ENCODE measurements around the gene FAM81A. TPM values are rescaled to one million over a fixed set of nuclear protein-coding genes. Genes with fewer than 3 reads are reported as not detected.
A peak's percentile ranks its signal among the peaks of the same experiment; 100 is the strongest.

The FAM81A gene
- total RNA-seq, 2 donors from 2014 or later, result 0.21 TPM; not detected in 1

DNA sequence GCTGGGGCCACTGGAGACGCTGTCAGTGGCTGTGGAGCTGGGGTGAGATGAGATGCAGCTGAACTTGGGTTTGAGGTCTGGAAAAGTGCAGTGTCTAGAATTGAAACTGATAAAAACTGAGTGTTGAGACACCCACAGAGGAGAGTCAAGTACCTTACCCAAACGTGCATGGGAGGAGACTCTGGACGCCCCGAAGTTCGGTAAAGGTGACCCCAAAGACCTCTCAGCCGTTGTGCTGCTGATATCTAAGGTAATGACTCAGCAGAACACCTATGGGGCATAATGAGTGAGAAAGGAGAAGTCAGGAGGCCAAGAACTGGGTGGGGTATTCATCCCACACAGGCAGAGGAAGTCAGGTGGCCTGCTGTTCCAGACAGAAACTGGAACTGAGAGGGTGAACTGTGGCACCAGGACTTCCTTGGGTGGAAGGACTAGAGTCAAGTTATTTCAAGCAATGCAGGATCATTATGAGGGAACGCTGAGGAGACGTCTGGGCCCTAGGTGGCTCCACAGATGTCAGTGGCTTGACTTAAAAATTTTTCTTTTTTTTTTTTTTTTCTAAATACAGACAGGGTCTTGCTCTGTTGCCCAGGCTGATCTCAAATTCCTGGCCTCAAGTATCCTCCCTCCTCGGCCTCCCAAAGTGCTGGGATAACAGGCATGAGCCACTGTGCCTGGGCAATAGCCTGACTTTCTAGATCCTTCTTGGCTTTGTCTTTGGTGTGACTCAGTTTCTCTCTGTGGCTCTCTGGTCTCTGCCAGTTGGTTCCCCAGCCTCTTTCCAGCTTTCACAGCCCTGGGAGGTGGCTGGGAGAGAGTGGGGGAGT is 105.9 kb downstream of the FAM81A start:
- no peaks in the 10 kb centered on the region for H3K9me3 Mint-ChIP-seq
- H3K4me3 Mint-ChIP-seq, result peak overlapping the region; percentile 13 to 50
- H3K36me3 Mint-ChIP-seq (ENCODE audit: insufficient read depth in 2 of 2), result no peaks in the 10 kb centered on the region
- DNase-seq (no peak), ATAC-seq (replicated peaks in 1 of 2) (peak; percentile 28 to 37)
- peaks cover 12% of the 10 kb centered on the region for H3K27me3 Mint-ChIP-seq (ENCODE audit: low read depth)
- H3K4me1 Mint-ChIP-seq (ENCODE audit: low read depth), result peaks cover 16% of the 10 kb centered on the region
- H3K27ac Mint-ChIP-seq, result no peak overlapping the region

DNA sequence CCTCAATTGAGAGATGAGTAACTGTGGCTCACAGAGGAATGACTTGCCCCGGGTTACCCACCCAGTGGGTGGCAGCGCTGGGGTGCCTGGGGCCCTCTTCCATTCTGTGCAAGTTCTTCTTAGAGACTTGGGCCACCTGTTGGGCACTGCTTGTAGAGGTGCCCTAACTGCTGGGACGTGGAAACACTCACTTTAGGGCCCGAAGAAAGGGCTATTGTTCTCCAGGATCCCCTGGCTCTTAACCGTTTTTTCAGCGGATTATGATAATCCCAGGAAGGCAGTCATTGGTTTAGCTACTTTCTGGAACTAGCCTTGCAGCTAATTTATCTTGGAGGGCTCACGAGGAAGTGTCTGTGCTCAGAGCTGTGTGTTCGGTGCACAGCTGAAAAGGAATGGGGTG is 107.6 kb downstream of the FAM81A start:
- Mint-ChIP-seq H3K4me3 (no peak overlapping the region), H3K36me3 (ENCODE audit: insufficient read depth in 2 of 2) (no peaks in the 10 kb centered on the region), H3K4me1 (ENCODE audit: low read depth) (peaks cover 16% of the 10 kb centered on the region), H3K27ac (no peak overlapping the region), H3K9me3 (no peaks in the 10 kb centered on the region), H3K27me3 (ENCODE audit: low read depth) (peaks cover 12% of the 10 kb centered on the region)
- DNase-seq, result no peak
- ATAC-seq (replicated peaks in 1 of 2), result no peak

DNA sequence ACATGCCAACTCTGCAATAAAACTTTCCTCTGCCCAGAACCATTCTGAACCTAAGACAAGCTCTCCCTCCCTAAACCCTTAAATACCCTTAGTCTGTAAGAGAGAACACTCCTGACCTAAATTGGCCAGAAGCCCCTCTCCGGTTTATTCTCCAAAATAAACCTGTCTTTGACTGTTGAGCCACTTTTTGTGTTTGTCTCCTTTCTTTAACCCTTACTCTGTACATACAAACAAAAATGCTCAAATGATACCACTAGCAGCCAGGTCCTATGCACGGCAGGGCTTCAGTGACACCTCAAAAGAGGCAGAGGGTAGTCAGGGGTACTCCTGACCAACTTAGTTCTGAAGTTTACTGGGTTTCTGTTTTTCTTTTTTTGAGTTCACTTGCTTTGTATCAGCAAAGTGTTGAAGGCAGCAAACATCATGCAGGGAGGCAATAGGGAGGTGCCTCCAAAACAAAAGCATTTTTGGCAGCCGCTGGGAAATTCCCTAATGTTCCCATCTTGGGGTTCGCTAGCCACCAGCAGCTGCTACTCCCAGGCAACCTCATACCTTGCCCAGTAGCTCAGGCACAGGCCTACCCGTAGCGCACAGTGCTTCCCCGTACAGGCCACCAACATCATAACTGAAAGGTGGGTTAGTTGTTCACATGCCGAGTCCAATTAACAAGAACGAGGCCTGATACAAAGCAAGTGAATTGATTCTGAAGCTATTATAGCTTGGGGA is 110.7 kb downstream of the FAM81A start:
- Mint-ChIP-seq H3K9me3 (no peaks in the 10 kb centered on the region), H3K4me1 (ENCODE audit: low read depth) (peaks cover 8% of the 10 kb centered on the region)
- ATAC-seq (replicated peaks in 1 of 2), result no peak

DNA sequence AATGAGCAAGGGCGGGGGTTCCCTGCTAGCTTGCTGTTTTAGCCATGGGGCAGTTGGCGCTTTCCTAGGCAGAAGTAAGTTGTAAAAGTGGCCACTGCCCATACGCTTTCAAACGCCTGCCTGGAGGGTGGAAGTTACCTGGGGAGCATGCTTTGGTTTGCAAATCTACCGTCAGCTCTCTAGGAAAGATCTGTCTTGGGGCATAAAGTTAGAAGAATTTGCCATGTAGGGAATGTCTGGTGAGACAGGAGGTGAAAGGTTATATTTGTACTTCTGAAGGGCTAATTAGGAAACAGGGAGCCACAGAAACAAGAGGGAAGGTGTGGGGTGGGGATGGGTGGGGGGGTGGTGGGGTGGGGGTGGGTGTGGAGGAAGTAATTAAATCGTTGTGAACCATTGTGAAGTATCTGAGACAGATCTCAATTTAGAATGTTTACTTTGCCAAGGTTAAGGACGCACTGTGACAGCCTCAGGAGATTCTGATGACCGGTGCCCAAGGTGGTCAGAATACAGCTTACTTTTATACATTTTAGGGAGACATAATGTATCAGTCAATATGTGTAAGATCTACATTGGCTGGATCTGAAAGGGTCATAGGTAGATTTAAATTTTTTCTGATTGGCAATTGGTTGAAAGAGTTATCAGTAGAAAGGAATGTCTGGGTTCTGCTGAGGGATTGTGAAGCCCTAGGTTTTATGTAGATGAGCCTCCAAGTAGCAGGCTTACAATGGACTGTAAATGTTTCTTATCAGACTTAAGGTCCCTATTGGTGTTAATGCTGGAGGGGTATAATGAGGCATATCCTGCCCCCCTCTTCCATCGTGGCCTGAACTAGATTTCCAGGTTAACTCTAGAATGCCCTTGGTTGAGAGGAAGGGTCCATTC is 111.6 kb downstream of the FAM81A start:
- Mint-ChIP-seq H3K4me1 (ENCODE audit: low read depth) (no peaks in the 10 kb centered on the region), H3K27me3 (ENCODE audit: low read depth) (peaks cover 5% of the 10 kb centered on the region), H3K4me3 (no peak overlapping the region), H3K27ac (no peak overlapping the region), H3K36me3 (ENCODE audit: insufficient read depth in 2 of 2) (no peaks in the 10 kb centered on the region), H3K9me3 (no peaks in the 10 kb centered on the region)
- ATAC-seq (replicated peaks in 1 of 2) (no peak), DNase-seq (no peak)

More for the DNA sequence above, 110.7 kb downstream of the FAM81A start:
- Mint-ChIP-seq H3K4me3 (no peak overlapping the region), H3K36me3 (ENCODE audit: insufficient read depth in 2 of 2) (no peaks in the 10 kb centered on the region), H3K27ac (no peak overlapping the region), H3K27me3 (ENCODE audit: low read depth) (peaks cover 5% of the 10 kb centered on the region)
- no peak for DNase-seq

DNA sequence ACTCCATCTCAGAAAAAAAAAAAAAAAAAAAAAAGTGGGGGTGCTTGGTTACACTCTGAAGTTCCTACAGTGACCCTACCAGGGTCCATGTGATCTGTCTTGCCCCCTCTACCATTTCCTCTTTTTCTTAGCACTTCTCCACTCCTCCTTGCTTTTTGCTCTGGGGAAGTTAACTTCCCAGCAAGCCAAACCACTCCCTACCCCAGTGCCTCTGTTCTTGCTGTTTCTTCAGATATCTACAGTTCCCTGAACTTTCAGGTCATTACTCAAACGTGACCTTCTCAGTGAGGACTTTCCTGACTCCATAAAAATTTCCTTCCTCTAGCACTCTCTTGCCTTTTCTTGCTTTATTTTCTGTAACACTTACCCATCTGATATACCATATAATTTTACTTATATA is 112.5 kb downstream of the FAM81A start:
- Mint-ChIP-seq H3K27me3 (ENCODE audit: low read depth) (peaks cover 5% of the 10 kb centered on the region), H3K4me3 (no peak overlapping the region), H3K9me3 (no peaks in the 10 kb centered on the region), H3K27ac (no peak overlapping the region), H3K36me3 (ENCODE audit: insufficient read depth in 2 of 2) (no peaks in the 10 kb centered on the region), H3K4me1 (ENCODE audit: low read depth) (no peaks in the 10 kb centered on the region)
- no peak for ATAC-seq (replicated peaks in 1 of 2)
- no peak for DNase-seq

DNA sequence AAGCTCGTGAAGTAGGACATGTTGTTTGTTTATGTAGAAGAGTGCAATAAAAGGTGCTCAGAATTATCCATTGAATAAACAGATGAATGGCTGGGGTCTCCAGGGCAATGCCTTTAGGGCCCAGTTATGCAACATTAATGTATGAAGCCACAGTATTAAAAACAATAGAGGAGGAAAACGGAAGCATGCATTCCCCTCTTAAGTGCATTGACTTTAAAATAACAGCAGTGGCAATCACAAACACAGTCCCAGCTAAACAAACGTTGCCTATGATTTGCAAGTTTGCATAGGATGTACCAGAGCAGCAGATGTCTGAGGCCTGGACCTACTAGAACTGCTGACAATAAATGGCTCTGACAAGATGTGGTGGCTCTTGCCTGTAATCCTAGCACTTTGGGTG is 113.0 kb downstream of the FAM81A start:
- DNase-seq (no peak), ATAC-seq (replicated peaks in 1 of 2) (no peak)
- H3K27me3 Mint-ChIP-seq (ENCODE audit: low read depth), result peaks cover 4% of the 10 kb centered on the region
- no peaks in the 10 kb centered on the region for H3K4me1 Mint-ChIP-seq (ENCODE audit: low read depth)
- no peak overlapping the region for H3K27ac Mint-ChIP-seq
- no peaks in the 10 kb centered on the region for H3K36me3 Mint-ChIP-seq (ENCODE audit: insufficient read depth in 2 of 2)
- no peak overlapping the region for H3K4me3 Mint-ChIP-seq
- no peaks in the 10 kb centered on the region for H3K9me3 Mint-ChIP-seq

DNA sequence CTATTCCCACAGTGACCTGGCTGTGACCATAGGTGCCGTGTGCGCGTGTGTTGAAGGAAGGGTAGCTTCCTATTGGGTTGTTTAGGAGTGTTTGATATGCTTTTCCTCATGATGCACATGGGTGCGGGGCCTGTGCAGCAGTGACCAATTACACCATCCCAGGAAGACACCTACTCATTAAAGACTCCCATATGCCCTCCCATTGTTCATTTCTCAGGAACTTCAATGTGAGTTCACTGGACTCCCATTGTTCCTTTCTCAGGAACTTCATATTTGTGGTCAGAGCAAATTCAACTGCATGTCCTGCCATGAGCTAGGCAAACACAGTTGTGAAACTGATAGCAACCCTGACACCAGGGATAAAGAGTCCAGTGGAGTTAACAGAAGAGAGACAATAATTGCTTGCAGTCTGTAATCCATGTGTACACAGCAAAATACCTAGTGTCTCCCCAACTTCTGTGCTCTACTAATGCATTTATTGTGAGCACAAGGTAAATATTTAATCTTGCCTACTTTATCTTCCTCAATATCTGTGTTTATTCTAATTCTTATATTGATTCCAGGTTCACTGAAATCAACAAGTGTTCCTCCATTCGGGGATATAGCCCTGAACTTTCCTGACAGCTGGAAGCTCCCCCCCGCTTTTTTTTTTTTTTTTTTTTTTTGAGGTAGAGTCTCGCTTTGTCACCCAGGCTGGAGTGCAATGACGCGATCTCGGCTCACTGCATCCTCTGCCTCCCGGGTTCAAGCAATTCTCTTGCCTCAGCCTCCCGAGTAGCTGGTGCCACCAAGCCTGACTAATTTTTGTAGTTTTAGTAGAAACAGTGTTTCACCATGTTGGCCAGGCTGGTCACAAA is 116.1 kb downstream of the FAM81A start:
- Mint-ChIP-seq H3K27me3 (ENCODE audit: low read depth) (no peaks in the 10 kb centered on the region), H3K27ac (no peak overlapping the region), H3K4me3 (no peak overlapping the region), H3K36me3 (ENCODE audit: insufficient read depth in 2 of 2) (no peaks in the 10 kb centered on the region), H3K4me1 (ENCODE audit: low read depth) (no peaks in the 10 kb centered on the region), H3K9me3 (no peaks in the 10 kb centered on the region)
- DNase-seq (no peak), ATAC-seq (replicated peaks in 1 of 2) (no peak)

DNA sequence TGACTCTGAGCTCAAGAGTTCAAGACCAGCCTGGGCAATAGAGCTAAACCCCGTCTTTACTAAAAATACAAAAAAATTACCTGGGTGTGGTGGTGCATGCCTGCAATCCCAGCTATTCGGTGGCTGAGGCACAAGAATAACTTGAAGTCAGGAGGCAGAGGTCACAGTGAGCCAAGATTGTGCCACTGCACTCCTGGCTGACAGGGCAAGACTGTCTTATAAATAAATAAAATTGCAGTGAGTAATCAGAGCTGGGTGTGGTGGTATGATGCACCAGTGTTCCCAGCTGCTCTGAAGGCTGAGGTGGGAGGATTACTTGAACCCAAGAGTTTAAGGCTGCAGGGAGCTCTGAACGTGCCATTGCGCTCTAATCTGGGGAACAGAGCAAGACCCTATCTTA is 117.7 kb downstream of the FAM81A start:
- Mint-ChIP-seq H3K9me3 (no peaks in the 10 kb centered on the region), H3K4me1 (ENCODE audit: low read depth) (no peaks in the 10 kb centered on the region)
- no peak for ATAC-seq (replicated peaks in 1 of 2)

DNA sequence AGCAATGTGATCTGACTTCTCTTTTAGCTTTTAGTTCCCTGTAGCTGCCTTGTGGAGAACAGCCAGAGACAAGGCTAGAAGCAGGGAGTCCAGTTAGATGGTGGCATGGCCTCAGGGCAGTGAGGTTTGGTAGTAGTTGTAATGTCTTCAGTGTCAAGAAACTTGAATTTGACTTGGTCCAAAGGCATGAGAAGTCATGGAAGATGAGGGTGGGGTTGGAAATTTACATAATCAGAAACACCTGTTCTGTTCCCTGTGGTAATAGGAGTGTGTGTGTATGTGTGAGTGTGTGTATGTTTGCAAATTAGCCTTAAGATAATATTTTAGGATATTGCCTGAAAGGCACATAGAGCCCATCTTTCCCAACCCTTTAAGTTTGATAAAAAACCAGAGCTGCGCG is 118.4 kb downstream of the FAM81A start:
- Mint-ChIP-seq H3K27me3 (ENCODE audit: low read depth) (no peaks in the 10 kb centered on the region), H3K4me1 (ENCODE audit: low read depth) (no peaks in the 10 kb centered on the region), H3K27ac (no peak overlapping the region), H3K9me3 (no peaks in the 10 kb centered on the region), H3K36me3 (ENCODE audit: insufficient read depth in 2 of 2) (no peaks in the 10 kb centered on the region), H3K4me3 (no peak overlapping the region)
- no peak for DNase-seq
- ATAC-seq (replicated peaks in 1 of 2), result no peak

More for the DNA sequence above, 117.7 kb downstream of the FAM81A start:
- Mint-ChIP-seq H3K27ac (no peak overlapping the region), H3K36me3 (ENCODE audit: insufficient read depth in 2 of 2) (no peaks in the 10 kb centered on the region), H3K27me3 (ENCODE audit: low read depth) (no peaks in the 10 kb centered on the region), H3K4me3 (no peak overlapping the region)
- no peak for DNase-seq

DNA sequence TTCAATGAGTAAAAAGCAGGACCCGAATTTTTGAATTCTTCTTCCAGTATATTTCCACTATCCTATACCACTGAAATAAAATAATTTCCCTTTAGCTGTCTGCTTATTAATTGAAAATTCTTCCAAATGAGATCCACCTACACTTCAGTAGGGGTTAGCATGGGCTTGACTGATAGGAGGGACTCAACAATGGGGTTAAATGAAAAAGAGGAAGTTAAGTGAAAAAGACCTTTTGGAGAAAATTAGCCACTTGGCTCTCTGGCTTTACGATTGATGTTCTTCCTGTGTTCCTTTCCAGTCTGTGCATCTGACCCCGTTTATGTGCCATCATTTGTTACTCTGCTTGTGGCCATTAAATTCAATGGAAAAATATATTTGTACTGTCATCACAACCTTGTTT is 119.6 kb downstream of the FAM81A start:
- ATAC-seq (replicated peaks in 1 of 2), result no peak
- Mint-ChIP-seq H3K4me3 (no peak overlapping the region), H3K4me1 (ENCODE audit: low read depth) (no peaks in the 10 kb centered on the region), H3K36me3 (ENCODE audit: insufficient read depth in 2 of 2) (no peaks in the 10 kb centered on the region), H3K27me3 (ENCODE audit: low read depth) (no peaks in the 10 kb centered on the region), H3K27ac (no peak overlapping the region), H3K9me3 (no peaks in the 10 kb centered on the region)
- no peak for DNase-seq

DNA sequence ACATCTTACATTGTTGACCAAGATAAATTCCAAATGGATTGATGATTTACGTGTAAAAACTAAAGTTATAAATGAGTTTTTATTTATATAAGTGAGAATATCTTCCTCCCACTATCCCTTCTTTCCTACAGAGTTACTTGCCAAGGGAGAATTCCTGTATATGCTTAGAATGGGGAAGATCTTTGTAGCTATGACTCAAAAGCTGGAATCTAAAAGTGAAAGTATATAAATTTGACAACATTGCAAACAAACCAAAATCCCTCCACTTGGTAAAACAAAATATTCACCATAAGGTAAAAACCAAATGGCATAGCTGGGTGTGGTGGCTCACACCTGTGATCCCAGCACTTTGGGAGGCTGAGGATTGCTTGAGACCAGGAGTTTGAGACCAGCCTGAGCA is 120.9 kb downstream of the FAM81A start:
- H3K4me1 Mint-ChIP-seq (ENCODE audit: low read depth), result no peaks in the 10 kb centered on the region
- ATAC-seq (replicated peaks in 1 of 2) (no peak), DNase-seq (no peak)
- no peak overlapping the region for H3K4me3 Mint-ChIP-seq
- no peaks in the 10 kb centered on the region for H3K9me3 Mint-ChIP-seq
- no peak overlapping the region for H3K27ac Mint-ChIP-seq
- H3K36me3 Mint-ChIP-seq (ENCODE audit: insufficient read depth in 2 of 2), result no peaks in the 10 kb centered on the region
- H3K27me3 Mint-ChIP-seq (ENCODE audit: low read depth), result no peaks in the 10 kb centered on the region

DNA sequence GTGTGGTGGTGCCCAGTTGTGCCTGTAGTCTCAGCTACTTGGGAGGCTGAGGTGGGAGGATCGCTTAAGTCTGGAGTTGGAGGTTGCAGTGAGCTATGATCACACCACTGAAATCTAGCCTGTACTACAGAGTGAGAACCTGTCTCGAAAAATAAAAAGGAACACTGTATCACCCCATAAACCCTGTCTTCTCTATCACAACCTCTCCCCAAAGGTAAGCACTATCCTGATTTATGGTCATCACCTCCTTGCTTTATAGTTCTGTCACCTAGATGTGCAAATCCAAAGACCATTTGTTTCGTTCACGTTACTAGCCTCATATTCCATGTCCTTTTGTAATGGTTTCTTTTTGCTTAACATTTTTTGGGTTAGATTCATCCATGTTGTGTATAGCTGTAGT is 123.6 kb downstream of the FAM81A start:
- ATAC-seq (replicated peaks in 1 of 2) (no peak), DNase-seq (no peak)
- H3K4me1 Mint-ChIP-seq (ENCODE audit: low read depth), result no peaks in the 10 kb centered on the region
- H3K36me3 Mint-ChIP-seq (ENCODE audit: insufficient read depth in 2 of 2), result no peaks in the 10 kb centered on the region
- H3K4me3 Mint-ChIP-seq, result no peak overlapping the region
- no peak overlapping the region for H3K27ac Mint-ChIP-seq
- H3K9me3 Mint-ChIP-seq, result peaks cover 0 to 2% of the 10 kb centered on the region in 2 donors
- no peaks in the 10 kb centered on the region for H3K27me3 Mint-ChIP-seq (ENCODE audit: low read depth)
